NCI-H2107 treated with DMSO at 0.1 percent for 48 hours (cell line): ENCODE data around the gene CCDC30.
"Not testable (repeated sequence)": the region's sequence is repeated elsewhere in the genome, so short reads cannot be mapped to it uniquely, and the experiment has no call there.

Experiments
- DNase-seq: peaks from one replicate; lab custom pipeline; 2025; ENCODE audit not compliant: unreplicated experiment; lab: John Stamatoyannopoulos, UW

The CCDC30 gene

GRCh38 chr1:42646056-42646455 is 183.0 kb downstream of the CCDC30 start:
- DNase-seq = no peak

- DNase-seq = no peak
Measured at GRCh38 chr1:42657201-42657600, 194.1 kb downstream of the CCDC30 start.

- DNase-seq = peak; percentile 90
Measured at GRCh38 chr1:42657981-42658876, 195.1 kb downstream of the CCDC30 start, which contains the start of gene PPIH. Gene PPIH (plus strand): TSS chr1:42658423. CDS start chr1:42658447, 24 bp downstream.

DNA sequence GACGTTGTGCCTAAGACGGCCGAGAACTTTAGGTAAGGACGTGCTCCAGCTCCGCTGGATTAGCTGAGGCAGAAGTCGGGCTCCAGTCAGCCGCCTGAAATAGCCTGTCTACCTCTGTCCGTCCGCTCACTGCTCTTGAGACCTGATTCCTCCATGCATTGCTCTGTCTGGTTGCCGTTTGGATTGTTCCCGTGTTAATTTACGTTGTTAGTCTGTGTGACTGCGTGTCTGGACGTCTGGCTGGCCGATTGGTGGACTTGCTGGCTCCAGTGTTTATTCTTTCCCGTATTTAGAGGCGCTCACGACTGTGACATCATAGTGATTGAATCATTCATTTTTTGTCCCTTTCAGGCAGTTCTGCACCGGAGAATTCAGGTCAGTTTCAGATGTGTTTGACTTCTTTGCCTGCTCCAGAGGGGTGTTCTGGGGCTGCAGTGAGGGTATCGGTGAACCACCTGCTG is 195.8 kb downstream of the CCDC30 start:
- no peak for DNase-seq

DNA sequence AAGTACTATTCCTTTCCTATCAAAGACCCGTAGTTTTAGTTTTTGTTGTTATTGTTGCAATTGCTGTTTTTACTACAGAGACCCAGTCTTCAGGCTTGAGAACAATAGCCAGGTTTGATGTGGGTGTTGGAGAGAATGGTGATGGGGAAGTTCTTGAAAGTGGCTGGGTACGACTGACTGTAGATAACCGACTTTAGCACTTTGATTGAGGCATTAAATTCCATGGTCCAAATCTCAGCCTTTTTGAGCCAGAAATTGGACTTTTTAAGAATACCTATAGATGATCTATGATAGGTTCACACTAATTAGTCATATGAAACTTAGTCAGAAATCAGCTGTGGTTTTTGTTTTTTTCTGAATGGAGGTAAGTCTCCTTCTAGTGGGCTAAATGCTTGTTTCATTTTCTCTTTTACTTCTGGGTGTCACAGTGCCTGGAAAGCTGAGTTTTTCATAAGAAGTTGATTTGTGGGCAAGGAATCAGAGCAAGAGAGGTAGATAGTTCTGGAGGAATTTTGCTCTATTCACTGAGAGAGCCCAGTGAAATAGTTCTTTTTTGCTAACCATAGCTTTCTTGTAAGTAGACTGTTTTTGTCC is 197.9 kb downstream of the CCDC30 start:
- no peak for DNase-seq

GRCh38 chr1:42669936-42670335 is 206.8 kb downstream of the CCDC30 start:
- DNase-seq = no peak

DNA sequence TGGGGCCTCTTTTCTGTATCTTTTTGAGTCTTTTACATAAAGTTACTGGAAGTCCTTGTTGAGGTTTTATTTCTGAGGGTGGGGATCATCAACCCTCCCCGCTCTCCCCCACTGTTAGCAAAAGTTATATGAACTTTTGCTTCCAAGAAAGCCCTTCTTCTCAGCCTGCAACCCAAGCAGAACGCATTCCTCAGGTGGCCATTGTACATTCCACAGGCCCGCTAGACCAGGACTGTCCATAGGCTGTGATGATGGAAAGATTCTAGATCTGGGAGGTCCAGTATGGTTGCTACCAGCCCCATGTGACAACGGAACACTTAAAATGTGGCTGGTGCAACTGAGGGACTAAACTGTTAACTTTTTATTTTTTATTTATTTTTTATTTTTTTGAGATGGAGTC is 207.3 kb downstream of the CCDC30 start:
- DNase-seq = no peak

- no peak for DNase-seq
Measured at GRCh38 chr1:42674214-42674613, 211.1 kb downstream of the CCDC30 start.

- DNase-seq = no peak
Measured at GRCh38 chr1:42674682-42675081, 211.6 kb downstream of the CCDC30 start.

GRCh38 chr1:42675467-42675866 is 212.4 kb downstream of the CCDC30 start:
- no peak for DNase-seq

DNA sequence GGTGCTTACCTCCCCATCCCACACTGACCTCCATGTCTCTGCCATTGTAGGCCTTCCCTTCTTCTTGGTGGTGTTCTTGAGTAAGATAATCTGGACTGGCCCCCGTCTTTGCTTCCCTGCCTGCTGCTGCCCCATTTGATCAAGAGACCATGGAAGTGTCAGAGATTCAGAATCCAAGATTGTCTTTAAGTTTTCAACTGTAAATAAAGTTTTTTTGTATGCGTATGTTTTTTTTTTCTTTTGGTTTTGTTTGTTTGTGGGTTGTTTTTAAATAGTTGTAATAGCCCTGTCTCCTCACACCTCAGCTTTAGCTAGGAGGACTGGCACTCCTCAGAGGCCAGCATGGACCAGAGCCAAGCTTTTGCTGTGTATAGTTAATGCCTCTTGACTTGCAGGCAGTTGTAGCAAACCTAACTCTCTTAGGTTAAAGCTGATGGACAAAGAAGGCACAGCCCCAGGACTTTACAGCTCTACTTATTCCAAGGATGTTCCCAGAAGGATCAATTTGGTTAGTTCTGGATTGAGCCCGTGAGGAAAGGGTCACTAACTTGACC is 213.5 kb downstream of the CCDC30 start:
- DNase-seq = no peak

DNA sequence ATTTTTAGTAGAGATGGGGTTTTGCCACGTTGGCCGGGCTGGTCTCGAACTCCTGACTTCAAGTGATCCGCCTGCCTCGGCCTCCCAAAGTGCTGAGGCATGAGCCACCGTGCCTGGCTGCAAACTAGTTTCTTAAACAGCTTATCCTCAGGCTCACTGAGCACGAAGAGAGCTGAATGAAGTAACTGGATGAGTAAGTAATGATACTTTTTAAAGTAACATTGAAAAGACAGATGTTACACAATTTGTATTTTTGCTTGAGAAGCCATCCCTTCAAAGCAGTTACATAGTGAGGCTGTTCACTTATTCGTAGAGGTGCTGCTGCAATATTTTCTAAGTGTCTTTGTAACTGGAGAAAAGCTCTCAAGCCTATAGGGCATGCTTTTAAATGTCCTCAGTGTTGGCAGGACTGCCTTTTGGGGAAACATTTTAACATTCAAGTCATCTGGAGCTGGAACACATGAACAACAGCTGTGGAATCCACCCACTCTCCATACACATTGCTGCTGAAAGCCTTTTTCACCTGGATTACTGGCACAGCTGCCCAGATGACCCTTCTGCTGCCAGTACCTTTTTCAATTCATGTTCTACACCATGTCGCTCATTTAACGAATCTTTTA is 216.4 kb downstream of the CCDC30 start:
- no peak for DNase-seq

DNA sequence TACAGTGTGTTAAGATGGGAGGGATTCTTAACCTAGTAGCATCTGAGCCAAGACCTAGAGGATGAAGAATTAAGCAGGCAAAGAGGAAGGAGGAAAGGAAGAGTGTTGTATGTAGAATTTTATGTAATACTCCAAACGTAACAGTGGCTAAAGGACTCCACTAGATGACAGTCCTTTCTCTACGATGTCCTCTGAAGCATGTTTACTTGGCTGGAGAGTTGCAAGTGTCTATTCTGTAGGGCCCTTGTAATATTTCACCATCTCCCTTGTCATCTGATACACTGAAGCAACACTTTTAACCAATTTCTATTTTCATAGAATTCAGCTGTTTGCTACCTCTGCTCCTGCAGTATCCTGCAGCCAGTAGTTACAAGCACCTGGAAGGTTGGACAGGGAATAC is 217.0 kb downstream of the CCDC30 start:
- no peak for DNase-seq

GRCh38 chr1:42680921-42681683 is 218.0 kb downstream of the CCDC30 start:
- DNase-seq = peak; percentile 70

GRCh38 chr1:42681741-42682483 is 218.8 kb downstream of the CCDC30 start, which contains the start of gene YBX1:
Gene YBX1 (plus strand): TSS chr1:42682418. CDS start chr1:42682566, 148 bp downstream.
- DNase-seq = peak; percentile 99

DNA sequence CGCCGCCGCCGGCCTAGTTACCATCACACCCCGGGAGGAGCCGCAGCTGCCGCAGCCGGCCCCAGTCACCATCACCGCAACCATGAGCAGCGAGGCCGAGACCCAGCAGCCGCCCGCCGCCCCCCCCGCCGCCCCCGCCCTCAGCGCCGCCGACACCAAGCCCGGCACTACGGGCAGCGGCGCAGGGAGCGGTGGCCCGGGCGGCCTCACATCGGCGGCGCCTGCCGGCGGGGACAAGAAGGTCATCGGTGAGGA is 219.3 kb downstream of the CCDC30 start:
- DNase-seq = not testable (repeated sequence)

GRCh38 chr1:42682739-42683531 is 219.8 kb downstream of the CCDC30 start:
- no peak for DNase-seq

DNA sequence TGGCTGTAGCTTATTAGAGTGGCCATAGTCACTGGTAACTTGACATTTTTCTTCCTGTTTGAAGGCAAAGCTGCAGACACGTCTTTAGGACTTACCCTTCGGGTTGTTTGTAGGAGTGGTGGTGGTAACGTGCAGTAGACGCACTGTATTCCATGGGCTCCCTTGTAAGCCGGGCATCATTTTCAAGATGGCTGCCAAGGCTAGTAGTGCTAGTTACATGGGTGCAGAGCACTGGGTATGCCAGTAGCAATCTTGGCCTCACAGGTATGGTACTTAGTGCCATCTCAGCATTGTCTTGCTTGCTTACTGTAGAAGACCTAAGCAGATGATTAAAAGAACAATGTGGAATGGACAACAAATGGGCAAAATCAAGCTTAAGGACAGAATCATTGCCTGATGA is 221.1 kb downstream of the CCDC30 start:
- no peak for DNase-seq

- no peak for DNase-seq
Measured at GRCh38 chr1:42686418-42686817, 223.3 kb downstream of the CCDC30 start.
